H1 (cell line): Measurements from ENCODE around the gene C14orf119. TPM values are rescaled to one million over a fixed set of nuclear protein-coding genes. Genes with fewer than 3 reads are reported as not detected.
A peak's percentile ranks its signal among the peaks of the same experiment; 100 is the strongest.

Experiments
- CTCF ChIA-PET: fragments of 300-600 bp; sonication (Branson Sonifier 250); formaldehyde crosslinking; loops from one replicate; lab custom pipeline; 2021; ENCODE audit not compliant: partially characterized antibody; lab: Charles Lee
- POLR2A ChIA-PET: fragments of 300-600 bp; sonication (Branson Sonifier 250); formaldehyde crosslinking; loops from one replicate; lab custom pipeline; 2021; ENCODE audit warnings: inconsistent platforms; ENCODE audit not compliant: partially characterized antibody; lab: Charles Lee
- DNase-seq, 2 experiments: peaks; one replicate each; pipeline versions ENCODE4 v3.0.0 to v3.0.0-alpha.2; 2010 to 2022; ENCODE audit warnings: low spot score in 2 of 2, low read depth in 1 of 2, mixed read lengths in 1 of 2
- FAIRE-seq: peaks from 2 replicates; lab custom pipeline; 2011; peaks lifted over from hg19 to GRCh38; lab: Jason Lieb, UNC
- H2AFZ ChIP-seq: 2 replicates; pipeline ENCODE4 v1.8.1; 2012; ENCODE audit warnings: low read length, inconsistent platforms
- H2AK5ac ChIP-seq: 2 replicates; pipeline ENCODE4 v1.6.1; 2013; ENCODE audit warnings: low read depth, low read length
- H2BK120ac ChIP-seq: replicated peaks from 2 replicates; pipeline ENCODE3; 2013; ENCODE audit warnings: low read depth, low read length, inconsistent platforms
- H2BK12ac ChIP-seq: 2 replicates; pipeline ENCODE4 v1.6.1; 2013; ENCODE audit warnings: low read depth, low read length
- H2BK15ac ChIP-seq: 2 replicates; pipeline ENCODE4 v1.6.1; 2013; ENCODE audit warnings: low read length
- H2BK20ac ChIP-seq: 2 replicates; pipeline ENCODE4 v1.6.1; 2013; ENCODE audit warnings: low read length
- H2BK5ac ChIP-seq: 2 replicates; pipeline ENCODE4 v1.6.1; 2013; ENCODE audit warnings: low read depth, low read length
- H3K14ac ChIP-seq: 2 replicates; pipeline ENCODE4 v1.6.1; 2013; ENCODE audit warnings: inconsistent platforms; ENCODE audit not compliant: insufficient read length
- H3K18ac ChIP-seq: 2 replicates; pipeline ENCODE4 v1.6.1; 2013; ENCODE audit warnings: low read length; ENCODE audit errors: extremely low read depth
- H3K23ac ChIP-seq: 2 replicates; pipeline ENCODE4 v1.6.1; 2013; ENCODE audit warnings: inconsistent platforms; ENCODE audit not compliant: insufficient read length
- H3K23me2 ChIP-seq: 2 replicates; pipeline ENCODE4 v1.6.1; 2013; ENCODE audit warnings: low read depth, low read length
- H3K27ac ChIP-seq: 2 replicates; pipeline ENCODE4 v1.6.1; 2011; ENCODE audit warnings: low read depth, low read length, inconsistent platforms
- H3K27me3 ChIP-seq, 4 experiments: replicated peaks in 1 of 4; 1 replicate in 1 of 4; 2 replicates in 3 of 4; pipeline versions ENCODE4 v1.6.1 to v1.8.1; 2011 to 2013; ENCODE audit warnings: low read length in 3 of 4, mild to moderate bottlenecking in 3 of 4, inconsistent platforms in 2 of 4, mixed read lengths in 2 of 4, moderate library complexity in 1 of 4; ENCODE audit not compliant: control insufficient read depth in 3 of 4, insufficient read depth in 3 of 4; ENCODE audit errors: extremely low read depth in 1 of 4
- H3K36me3 ChIP-seq, 4 experiments: 2 replicates each; pipeline versions ENCODE4 v1.6.1 to v1.8.1; 2011 to 2013; ENCODE audit warnings: mild to moderate bottlenecking in 4 of 4, low read length in 3 of 4, moderate library complexity in 2 of 4, control low read depth in 1 of 4, inconsistent platforms in 1 of 4; ENCODE audit not compliant: insufficient read depth in 4 of 4, control insufficient read depth in 2 of 4
- H3K4ac ChIP-seq: replicated peaks from 2 replicates; pipeline ENCODE3; 2013; ENCODE audit warnings: low read length, low read depth, mixed read lengths, inconsistent platforms; ENCODE audit not compliant: insufficient read length
- H3K4me1 ChIP-seq, 4 experiments: replicated peaks in 1 of 4; 1 replicate in 1 of 4; 2 replicates in 3 of 4; pipeline versions ENCODE4 v1.6.1 to v1.8.1; 2011 to 2013; ENCODE audit warnings: low read length in 3 of 4, inconsistent platforms in 2 of 4, mixed read lengths in 1 of 4; ENCODE audit not compliant: insufficient read depth in 4 of 4, control insufficient read depth in 3 of 4
- H3K4me2 ChIP-seq, 2 experiments: 2 replicates each; pipeline versions ENCODE4 v1.6.1 to v1.8.1; 2011 to 2013; ENCODE audit warnings: low read depth in 2 of 2, low read length in 2 of 2, control low read depth in 1 of 2, inconsistent platforms in 1 of 2, mild to moderate bottlenecking in 1 of 2; ENCODE audit not compliant: insufficient read depth in 1 of 2
- H3K4me3 ChIP-seq, 4 experiments: fragments of 200-600, 300-600 bp in 1 of 4; sonication (generic), shearing (Covaris generic), sonication (Bioruptor Twin) in 1 of 4; 2 replicates each; pipeline versions ENCODE4 v1.5.1 to v1.8.1; 2011 to 2016; ENCODE audit warnings: low read length in 4 of 4, low read depth in 3 of 4, control low read depth in 2 of 4, inconsistent platforms in 2 of 4, mild to moderate bottlenecking in 2 of 4, mixed read lengths in 1 of 4, moderate library complexity in 1 of 4; ENCODE audit not compliant: insufficient read depth in 2 of 4; ENCODE audit errors: extremely low read depth in 1 of 4
- H3K56ac ChIP-seq: replicated peaks from 2 replicates; pipeline ENCODE3; 2013; ENCODE audit warnings: low read depth, mild to moderate bottlenecking, mixed read lengths, low read length, inconsistent platforms; ENCODE audit not compliant: insufficient read length
- H3K79me1 ChIP-seq: 2 replicates; pipeline ENCODE4 v1.6.1; 2013; ENCODE audit warnings: low read depth, low read length, control low read depth
- H3K79me2 ChIP-seq, 2 experiments: 2 replicates each; pipeline versions ENCODE4 v1.6.1 to v1.8.1; 2012 to 2013; ENCODE audit warnings: low read length in 2 of 2, mild to moderate bottlenecking in 2 of 2, inconsistent platforms in 1 of 2; ENCODE audit not compliant: insufficient read depth in 2 of 2, control insufficient read depth in 1 of 2
- H3K9ac ChIP-seq, 4 experiments: replicated peaks in 1 of 4; 1 replicate in 1 of 4; 2 replicates in 3 of 4; pipeline versions ENCODE4 v1.6.1 to v1.8.1; 2011 to 2013; ENCODE audit warnings: low read depth in 3 of 4, low read length in 3 of 4, control low read depth in 2 of 4, mild to moderate bottlenecking in 2 of 4, moderate library complexity in 2 of 4, inconsistent platforms in 1 of 4; ENCODE audit errors: extremely low read depth in 1 of 4
- H3K9me3 ChIP-seq, 2 experiments: 2 replicates each; pipeline versions ENCODE4 v1.6.1 to v1.8.1; 2012 to 2013; ENCODE audit warnings: mild to moderate bottlenecking in 2 of 2, moderate library complexity in 2 of 2, control low read depth in 1 of 2, inconsistent platforms in 1 of 2, low read depth in 1 of 2, low read length in 1 of 2, mixed read lengths in 1 of 2; ENCODE audit not compliant: insufficient read depth in 2 of 2
- H4K20me1 ChIP-seq, 2 experiments: replicated peaks in 1 of 2; 2 replicates each; pipeline versions ENCODE3 to v1.8.1; 2011 to 2013; ENCODE audit warnings: inconsistent platforms in 2 of 2, low read length in 2 of 2, mild to moderate bottlenecking in 1 of 2; ENCODE audit not compliant: insufficient read depth in 2 of 2, control insufficient read depth in 1 of 2
- H4K5ac ChIP-seq: 2 replicates; pipeline ENCODE4 v1.6.1; 2013; ENCODE audit warnings: low read length, low read depth, mixed read lengths, inconsistent platforms; ENCODE audit not compliant: insufficient read length
- H4K8ac ChIP-seq: 2 replicates; pipeline ENCODE4 v1.8.0; 2013; ENCODE audit warnings: mild to moderate bottlenecking, moderate library complexity, low read length, inconsistent platforms; ENCODE audit not compliant: insufficient read depth; ENCODE audit errors: extremely low read depth
- H4K91ac ChIP-seq: replicated peaks from 2 replicates; pipeline ENCODE3; 2013; ENCODE audit warnings: low read length, mixed read lengths, inconsistent platforms; ENCODE audit not compliant: insufficient read length
- CHD2 ChIP-seq: IDR thresholded peaks from 2 replicates; pipeline ENCODE4 v1.6.1; 2012; ENCODE audit warnings: low read length, improper control_type of control experiment
- HDAC2 ChIP-seq, 2 experiments: fragments of 300-600 bp in 1 of 2; sonication (generic) in 1 of 2; IDR thresholded peaks; 2 replicates each; pipeline ENCODE4 v1.6.1; 2011 to 2012; ENCODE audit warnings: low read depth in 2 of 2, low read length in 2 of 2, mild to moderate bottlenecking in 2 of 2, moderate library complexity in 2 of 2, borderline replicate concordance in 1 of 2, inconsistent platforms in 1 of 2
- MAFK ChIP-seq: IDR thresholded peaks from 2 replicates; pipeline ENCODE4 v1.6.1; 2012; ENCODE audit warnings: low read depth, mild to moderate bottlenecking, improper control_type of control experiment, low read length
- MAX ChIP-seq: IDR thresholded peaks from 2 replicates; pipeline ENCODE4 v1.6.1; 2012; ENCODE audit warnings: inconsistent platforms
- POU5F1 ChIP-seq: IDR thresholded peaks from 2 replicates; pipeline ENCODE4 v1.6.1; 2011; ENCODE audit warnings: low read depth, mild to moderate bottlenecking, low read length, moderate library complexity
- RXRA ChIP-seq: IDR thresholded peaks from 2 replicates; pipeline ENCODE4 v1.6.1; 2011; ENCODE audit warnings: low read depth, mild to moderate bottlenecking, low read length, moderate library complexity; ENCODE audit not compliant: insufficient read depth
- SIRT6 ChIP-seq: IDR thresholded peaks from one replicate; pipeline ENCODE4 v1.7.1; 2012; ENCODE audit warnings: low read length, inconsistent platforms
- SIX5 ChIP-seq: IDR thresholded peaks from 2 replicates; pipeline ENCODE4 v1.6.1; 2011; ENCODE audit warnings: mild to moderate bottlenecking, low read depth, low read length
- TCF12 ChIP-seq: IDR thresholded peaks from 2 replicates; pipeline ENCODE4 v1.6.1; 2011; ENCODE audit warnings: low read depth, mild to moderate bottlenecking, low read length
- WGBS, 2 experiments: shearing (Covaris generic) in 1 of 2; methylation state at CpG; one replicate each; pipeline versions ENCODE4 v1.1.6 to v1.1.7; 2013 to 2015; ENCODE audit warnings: low lambda C conversion rate in 2 of 2, mixed read lengths in 2 of 2, inconsistent platforms in 1 of 2, low coverage in 1 of 2, missing lambda C conversion rate in 1 of 2; ENCODE audit not compliant: insufficient replicate concordance in 2 of 2, insufficient coverage in 1 of 2, insufficient read length in 1 of 2; ENCODE audit errors: extremely low coverage in 1 of 2, missing lambda C conversion rate in 1 of 2; 5-methylcytosine and 5-hydroxymethylcytosine counted together
- polyA plus RNA-seq, 7 experiments: library from polyadenylated mRNA; depleted of rRNA in 3 of 7; stranded (reverse) in 5 of 7; unstranded in 2 of 7; fragments of >200 nt in 5 of 7; fragments of 200-250 nt in 2 of 7; gene quantifications; 1 replicate in 5 of 7; 2 replicates in 1 of 7; 4 replicates in 1 of 7; pipeline versions ENCODE4 v1.2.1 to v1.2.3, GENCODE V29; 2011 to 2013; ENCODE audit warnings: missing spikeins in 2 of 7, mixed read lengths in 2 of 7
- total RNA-seq: library from RNA; stranded (reverse); fragmentation: NEBNext Ultra II Directional; extraction: Animal tissue kit (Norgen Biotek cat#: 25700); gene quantifications from 2 replicates; pipeline ENCODE4 v1.2.1, GENCODE V29; 2021
- TF ChIP-seq, protein P1 (sequence below): IDR thresholded peaks from 2 replicates; pipeline ENCODE4 v1.6.1; 2011; ENCODE audit warnings: low read depth, mild to moderate bottlenecking, low read length; ENCODE audit not compliant: insufficient read depth

C14orf119 gene
- total and polyA plus RNA-seq, 2 of the 8 experiments (the other 6 are each of a cell fraction or from before 2014, with no cell fraction given): 78.1 to 94.0 TPM

DNA sequence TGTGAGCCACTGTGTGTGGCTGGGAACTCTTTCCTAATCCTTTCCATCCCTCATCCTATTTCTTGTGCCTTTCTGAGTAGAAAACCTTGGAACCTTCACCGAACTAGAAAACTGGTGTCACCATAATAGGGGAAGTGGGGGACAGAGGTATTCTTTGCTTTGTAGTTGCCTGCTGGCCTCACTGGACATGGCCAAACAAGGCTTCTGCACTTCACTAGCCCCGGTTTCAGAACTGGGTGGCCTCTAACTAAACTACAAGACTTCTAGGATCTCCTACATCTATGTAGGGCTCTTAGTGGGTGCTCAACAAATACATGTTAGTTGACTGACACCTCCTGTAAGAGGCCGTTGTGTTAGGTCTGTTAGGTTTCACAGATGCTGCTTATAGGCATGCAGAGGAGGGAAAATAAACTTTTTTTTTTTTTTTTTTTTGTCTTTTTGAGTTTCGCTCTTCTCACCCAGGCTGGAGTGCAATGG, 10.1 kb downstream of the C14orf119 start:
- Histone ChIP-seq H3K9me3 (peaks cover 3 to 4% of the 10 kb centered on the region in 2 experiments; a peak in 2 of 4 replicates), H2BK12ac (peak overlapping the region; percentile 75; the same call in 1 of the 2 replicates), H4K20me1 (no peaks in the 10 kb centered on the region), H2BK15ac (peak overlapping the region; percentile 12; the same call in 1 of the 2 replicates), H2BK5ac (no peak overlapping the region; the same call in 1 of the 2 replicates), H3K23ac (no peak overlapping the region), H4K8ac (no peak overlapping the region), H3K18ac (no peak overlapping the region), H3K27ac (no peak overlapping the region), H4K91ac (no peak overlapping the region), H3K36me3 (no peaks in the 10 kb centered on the region), H2BK120ac (no peak overlapping the region), H3K27me3 (no peaks in the 10 kb centered on the region; a peak in 2 of 7 replicates), H2BK20ac (no peak overlapping the region), H2AK5ac (no peak overlapping the region), H3K9ac (no peak overlapping the region), H3K79me2 (no peaks in the 10 kb centered on the region), H3K4me3 (no peak overlapping the region), H3K14ac (no peak overlapping the region), H4K5ac (no peak overlapping the region), H3K4me1 (peaks cover 6 to 15% (median 9%) of the 10 kb centered on the region in 4 experiments; a peak in 4 of 7 replicates), H3K4me2 (no peak overlapping the region), H3K23me2 (no peaks in the 10 kb centered on the region), H2AFZ (no peak overlapping the region), H3K4ac (no peak overlapping the region), H3K56ac (no peak overlapping the region), H3K79me1 (no peaks in the 10 kb centered on the region)
- TF ChIP-seq TCF12 (no peak), SIX5 (no peak), MAX (no peak), RXRA (no peak), HDAC2 (IDR thresholded peaks at IDR 0.05; ENCODE audit: borderline replicate concordance in 1 of 2, low read depth in 2 of 2, low read length in 2 of 2) (no peak), MAFK (no peak), SIRT6 (no peak), POU5F1 (no peak), CHD2 (no peak)
- TF ChIP-seq, protein P1, sequence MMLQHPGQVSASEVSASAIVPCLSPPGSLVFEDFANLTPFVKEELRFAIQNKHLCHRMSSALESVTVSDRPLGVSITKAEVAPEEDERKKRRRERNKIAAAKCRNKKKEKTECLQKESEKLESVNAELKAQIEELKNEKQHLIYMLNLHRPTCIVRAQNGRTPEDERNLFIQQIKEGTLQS: no peak
- DNase-seq: peak in 1 of 2 experiments; percentile 36
- FAIRE-seq: no peak
- ChIA-PET POLR2A (interaction anchor here (0.7 to 3.0 kb wide), 3 partner anchors 10 to 34 kb away, joined by 4 to 14 read pairs (median 12); partner anchors contain the start of genes ACIN1 and C14orf119), CTCF (no interaction called here)
- WGBS, 2 experiments: 95% methylated on average over 4 of the region's 4 CpGs; no CpG with 5 or more reads in 1 of the 2 experiments
